HG02885 (cell line): Measurements from ENCODE around the gene SLC25A38.

Source experiments
- ATAC-seq: cut with Tn5 transposase; IDR thresholded peaks from one replicate; pipeline ENCODE4 v1.9.1; 2021; ENCODE audit warnings: mild to moderate bottlenecking; ENCODE audit not compliant: unreplicated experiment, poor library complexity

Gene SLC25A38

GRCh38 chr3:39428745-39429201 is 45.6 kb downstream of the SLC25A38 start:
- no peak for ATAC-seq

GRCh38 chr3:39429466-39429865 is 46.3 kb downstream of the SLC25A38 start:
- ATAC-seq: no peak

- ATAC-seq: no peak
These were observed 49.2 kb downstream of the SLC25A38 start for GRCh38 chr3:39432342-39432741.

GRCh38 chr3:39433642-39434041 is 50.5 kb downstream of the SLC25A38 start:
- no peak for ATAC-seq

- ATAC-seq: peak; percentile 62
These were observed 51.4 kb downstream of the SLC25A38 start for GRCh38 chr3:39434574-39434973.

- ATAC-seq: no peak
These were observed 52.0 kb downstream of the SLC25A38 start for GRCh38 chr3:39435006-39435748.

DNA sequence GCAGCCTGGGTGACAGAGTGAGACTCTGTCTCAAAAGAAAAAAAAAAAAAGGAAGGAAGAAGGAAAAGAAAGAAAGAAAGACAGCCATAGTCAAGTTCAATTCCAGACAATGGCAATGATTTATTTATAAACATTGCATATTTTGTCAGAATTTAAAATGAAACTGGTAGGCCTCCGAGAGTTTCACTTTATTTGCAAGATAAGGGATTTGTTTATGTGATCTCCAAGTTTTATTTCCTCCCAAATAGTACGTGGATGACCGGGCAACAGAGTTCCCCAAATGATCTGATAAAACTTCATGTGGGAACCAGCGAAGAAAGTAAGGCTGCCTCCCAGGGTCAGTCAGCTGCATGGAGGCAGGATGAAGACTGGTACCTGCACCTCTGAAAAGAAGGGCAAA is 55.7 kb downstream of the SLC25A38 start:
- ATAC-seq: no peak

- no peak for ATAC-seq
These were observed 57.1 kb downstream of the SLC25A38 start for GRCh38 chr3:39440316-39440715.

- no peak for ATAC-seq
These were observed 60.4 kb downstream of the SLC25A38 start for GRCh38 chr3:39443530-39443929.

GRCh38 chr3:39445927-39446326 is 62.8 kb downstream of the SLC25A38 start:
- ATAC-seq: no peak

DNA sequence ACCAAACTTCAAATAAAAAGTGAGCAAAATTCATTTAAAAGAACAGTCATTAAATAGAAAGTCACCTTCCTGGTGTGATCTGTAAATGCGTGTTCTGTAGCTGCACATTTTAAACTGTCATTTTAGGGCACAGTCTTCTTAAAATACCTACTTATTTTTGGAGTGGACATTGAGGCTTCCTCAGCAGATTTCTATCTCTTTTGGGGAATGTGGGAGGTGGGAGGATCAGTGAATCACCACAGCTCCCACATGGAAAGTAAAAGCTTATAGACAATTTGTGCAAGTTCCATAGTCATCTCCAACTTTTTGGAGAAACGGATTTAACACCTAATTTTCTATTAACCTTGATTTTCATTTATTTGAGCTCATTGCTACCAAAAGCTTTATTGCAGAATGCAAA is 63.3 kb downstream of the SLC25A38 start:
- no peak for ATAC-seq
